ENCODE results near the gene KIF24.
"Not testable (repeated sequence)": the region's sequence is repeated elsewhere in the genome, so short reads cannot be mapped to it uniquely, and the experiment has no call there.

KIF24 gene

GRCh38 chr9:34365282-34365681 lies 36.2 kb upstream of the KIF24 start:
- no peak for DNase-seq

DNA sequence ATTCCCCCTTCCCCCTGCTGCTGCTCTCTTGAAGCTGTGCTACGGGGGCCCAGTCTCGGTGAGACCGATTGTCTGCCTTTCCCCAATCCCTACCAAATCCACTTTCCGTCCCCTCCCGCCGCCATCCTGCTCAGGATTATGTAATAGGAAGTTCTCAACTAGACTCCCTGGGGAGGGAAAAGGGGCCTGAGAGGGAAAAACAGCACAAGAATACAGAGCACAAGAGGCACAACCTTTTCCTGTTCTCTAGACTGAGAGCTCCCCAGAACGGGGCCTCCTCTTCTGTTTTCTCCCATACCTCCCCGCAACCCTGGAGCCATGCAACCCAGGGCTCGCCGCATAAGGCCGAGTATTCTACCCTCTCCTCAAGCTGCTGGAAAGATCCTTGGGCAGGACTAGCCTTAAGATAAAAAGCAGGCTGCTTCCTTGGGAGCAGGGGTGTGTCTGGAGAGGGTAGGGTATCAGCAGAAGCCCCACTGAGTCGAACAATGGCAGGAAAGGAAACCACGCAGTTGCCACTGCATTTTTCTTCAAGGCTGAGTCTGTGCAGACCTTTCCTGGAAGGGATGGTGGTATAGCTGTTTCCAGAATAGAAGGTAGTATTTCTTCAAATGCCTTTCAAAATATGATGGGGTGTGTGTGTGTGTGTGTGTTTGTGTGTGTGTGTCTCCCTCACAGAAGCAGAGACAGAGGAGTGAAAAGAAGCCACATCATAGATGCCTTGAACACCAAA lies 34.7 kb upstream of the KIF24 start:
- DNase-seq = no peak

DNA sequence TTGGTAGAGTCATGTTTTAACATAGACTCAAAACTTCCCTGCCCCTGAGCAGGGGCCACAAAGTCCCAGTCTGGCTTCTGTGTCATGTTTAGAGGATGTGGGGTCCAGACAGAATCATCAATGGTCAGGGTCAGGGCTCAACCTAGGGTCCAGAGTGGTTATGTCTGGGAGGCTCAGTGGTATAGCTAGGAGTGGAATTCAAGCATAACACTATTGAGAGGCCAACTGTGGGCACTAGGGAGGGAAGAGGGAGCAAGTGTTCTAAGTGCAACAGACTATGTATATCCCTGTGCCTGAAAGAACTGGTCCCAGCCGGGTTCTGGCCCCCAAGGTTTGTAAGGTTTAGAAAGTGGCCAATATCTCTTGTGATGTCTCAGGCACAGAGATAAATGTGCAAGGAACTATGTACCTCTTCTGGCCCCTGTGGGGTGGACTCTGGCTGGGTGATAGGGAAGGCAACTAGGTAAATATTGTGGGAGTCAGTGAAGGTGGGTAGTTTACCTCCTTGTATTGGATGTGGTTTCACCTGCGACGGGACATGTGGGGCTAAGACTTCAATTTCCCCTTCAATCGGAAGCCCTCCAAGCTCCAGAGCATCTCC lies 33.6 kb upstream of the KIF24 start:
- DNase-seq = no peak

DNA sequence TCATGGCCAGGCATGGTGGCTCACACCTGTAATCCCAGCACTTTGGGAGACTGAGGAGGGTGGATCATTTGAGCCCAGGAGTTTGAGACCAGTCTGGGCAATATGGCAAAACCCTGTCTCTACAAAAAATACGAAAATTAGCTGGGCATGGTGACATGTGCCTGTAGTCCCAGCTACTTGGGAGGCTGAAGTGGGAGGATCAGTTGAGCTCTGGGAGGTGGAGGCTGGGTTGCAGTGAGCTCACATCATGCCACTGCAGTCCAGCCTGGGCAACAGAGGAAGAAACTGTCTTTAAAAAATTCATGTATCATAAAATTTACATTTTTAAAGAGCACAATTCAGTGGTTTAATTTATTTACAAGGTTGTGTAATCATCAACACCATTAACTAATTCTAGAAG lies 23.9 kb upstream of the KIF24 start:
- not testable (repeated sequence) for DNase-seq

- not testable (repeated sequence) for DNase-seq
Measured at GRCh38 chr9:34352122-34352652, 23.1 kb upstream of the KIF24 start.

- DNase-seq = no peak
Measured at GRCh38 chr9:34349324-34349723, 20.3 kb upstream of the KIF24 start.

- no peak for DNase-seq
Measured at GRCh38 chr9:34347800-34348158, 18.7 kb upstream of the KIF24 start.

DNA sequence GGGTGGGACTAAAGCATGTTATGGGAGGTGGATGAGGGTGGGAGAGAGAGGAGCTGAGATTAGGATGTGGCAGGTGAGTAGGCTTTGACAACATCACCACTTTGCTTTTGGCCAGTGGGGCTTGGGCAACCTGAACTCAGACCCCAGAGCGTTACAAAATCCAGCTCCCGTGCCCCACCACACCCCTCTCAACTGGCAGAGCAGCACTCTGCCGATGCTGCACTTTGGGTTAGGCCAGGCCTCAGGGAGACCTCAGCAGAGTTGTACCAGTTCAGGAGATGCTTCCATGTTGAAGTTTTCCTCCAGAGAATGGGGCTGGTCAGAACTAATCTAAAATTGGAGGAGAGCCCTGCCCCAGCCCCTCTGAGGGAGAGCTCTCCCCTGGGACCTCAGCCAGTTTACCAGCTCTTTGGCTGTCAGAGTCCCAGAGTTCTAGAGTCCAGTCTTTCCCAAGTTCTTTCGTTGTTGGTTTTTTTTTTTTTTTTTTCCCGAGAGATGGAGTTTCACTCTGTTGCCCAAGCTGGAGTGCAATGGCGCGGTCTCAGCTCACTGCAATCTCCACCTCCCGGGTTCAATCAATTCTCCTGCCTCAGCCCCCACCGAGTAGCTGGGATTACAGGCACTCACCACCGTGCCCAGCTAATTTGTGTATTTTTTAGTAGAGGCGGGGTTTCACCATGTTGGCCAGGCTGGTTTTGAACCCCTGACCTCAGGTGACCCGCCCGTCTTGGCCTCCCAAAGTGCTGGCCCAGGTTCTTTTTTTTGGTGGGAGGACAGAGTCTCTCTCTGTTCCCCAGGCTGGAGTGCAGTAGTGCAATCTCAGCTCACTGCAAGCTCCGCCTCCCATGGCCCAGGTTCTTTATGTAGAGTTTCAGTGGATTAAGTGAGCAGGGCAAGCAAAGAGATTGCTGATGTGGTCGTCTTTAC lies 18.1 kb upstream of the KIF24 start:
- no peak for DNase-seq

DNA sequence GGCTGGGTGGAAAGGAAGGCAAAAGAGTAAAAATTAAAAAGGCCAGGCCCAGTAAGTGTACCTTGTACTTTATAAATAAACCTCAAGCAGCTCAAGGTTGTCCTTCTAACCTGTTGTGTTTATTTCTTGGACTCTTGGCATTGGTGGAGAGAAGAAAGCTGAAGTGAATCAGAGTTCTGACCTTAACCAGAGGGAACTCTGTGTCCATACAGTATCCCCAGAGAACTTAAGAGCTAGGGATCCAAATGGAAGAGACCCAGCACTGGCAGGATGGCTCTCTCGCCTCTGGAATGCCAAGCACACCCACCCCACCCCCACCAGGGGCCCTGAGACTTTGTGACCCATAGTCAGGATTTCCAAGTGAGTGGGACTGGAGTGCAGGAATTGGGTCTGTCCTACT lies 14.5 kb upstream of the KIF24 start:
- DNase-seq = no peak

GRCh38 chr9:34343090-34343489 lies 14.0 kb upstream of the KIF24 start:
- no peak for DNase-seq

- no peak for DNase-seq
Measured at GRCh38 chr9:34341659-34342295, 12.7 kb upstream of the KIF24 start.

DNA sequence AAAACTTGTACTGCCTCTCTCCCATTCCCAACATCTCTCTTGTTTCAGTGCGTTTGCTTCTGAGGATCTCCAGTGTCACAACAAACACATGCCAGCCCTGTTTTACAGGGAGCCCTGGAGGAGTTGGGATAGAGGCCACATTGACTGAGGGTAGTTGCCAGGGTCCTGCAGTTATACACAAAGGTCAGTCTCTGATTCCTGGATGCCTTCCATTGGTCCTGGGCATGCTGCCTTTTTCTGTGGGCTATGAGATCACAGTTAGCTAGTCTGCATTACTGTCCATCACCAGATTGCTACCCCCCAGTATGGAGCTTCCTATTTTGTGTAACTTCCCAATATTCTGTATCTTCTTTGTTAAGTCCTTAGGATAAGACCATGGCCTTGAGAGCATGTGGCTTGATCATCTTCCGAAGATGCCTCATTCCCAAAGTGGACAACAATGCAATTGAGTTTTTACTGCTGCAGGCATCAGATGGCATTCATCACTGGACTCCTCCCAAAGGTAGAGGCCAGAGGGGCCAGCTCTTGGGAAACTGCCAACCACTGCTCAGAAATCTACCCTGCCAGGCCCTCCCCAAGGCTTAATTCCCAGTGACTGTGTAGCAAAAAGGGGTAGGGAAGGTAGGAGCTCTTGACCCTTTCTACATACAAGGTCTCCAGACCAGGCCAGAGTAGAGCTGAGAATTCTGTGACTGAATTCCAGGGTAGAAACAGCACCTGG lies 9.8 kb upstream of the KIF24 start:
- no peak for DNase-seq

DNA sequence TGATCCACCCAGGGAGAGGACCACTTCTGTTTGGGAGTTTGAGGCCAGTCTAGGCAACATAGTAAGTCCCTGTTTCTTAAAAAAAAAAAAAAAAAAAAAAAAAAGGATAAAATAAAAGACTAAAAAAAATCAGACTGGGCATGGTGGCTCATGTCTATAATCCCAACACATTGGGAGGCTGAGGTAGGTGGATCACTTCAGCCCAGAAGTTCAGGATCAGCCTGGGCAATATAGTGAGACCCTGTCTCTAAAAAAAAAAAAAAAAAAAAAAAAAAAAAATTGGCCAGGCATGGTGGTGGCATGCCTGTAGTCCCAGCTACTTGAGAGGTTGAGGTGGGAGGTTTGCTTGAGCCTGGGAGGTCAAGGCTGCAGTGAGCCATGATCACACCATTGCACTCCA lies 9.0 kb upstream of the KIF24 start:
- DNase-seq = not testable (repeated sequence)

- no peak for DNase-seq
Measured at GRCh38 chr9:34337403-34337802, 8.3 kb upstream of the KIF24 start.

DNA sequence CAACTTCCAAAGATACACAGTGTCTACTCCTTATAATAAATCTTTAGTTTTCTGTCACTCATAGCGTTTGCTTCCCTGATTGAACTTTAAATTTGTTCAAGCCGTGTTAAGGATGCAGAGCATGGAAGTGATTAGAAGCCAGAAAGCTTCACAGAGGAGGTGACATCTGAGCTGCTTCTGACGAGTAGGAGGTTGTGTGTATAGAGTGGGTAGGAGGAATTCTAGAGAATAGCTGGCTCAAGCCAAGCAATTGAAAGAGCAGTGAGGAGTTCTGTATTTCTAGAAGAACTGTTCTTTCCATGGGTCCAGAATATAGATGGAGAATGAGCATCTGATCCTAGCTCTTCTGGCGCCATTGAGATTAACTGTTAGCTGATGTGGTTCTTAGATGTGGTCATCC lies 6.3 kb upstream of the KIF24 start:
- no peak for DNase-seq

- no peak for DNase-seq
Measured at GRCh38 chr9:34334916-34335315, 5.8 kb upstream of the KIF24 start.

- no peak for DNase-seq
Measured at GRCh38 chr9:34334337-34334824, 5.3 kb upstream of the KIF24 start.

GRCh38 chr9:34333836-34334235 lies 4.8 kb upstream of the KIF24 start:
- no peak for DNase-seq

- DNase-seq = no peak
Measured at GRCh38 chr9:34332076-34332964, 3.3 kb upstream of the KIF24 start.

DNA sequence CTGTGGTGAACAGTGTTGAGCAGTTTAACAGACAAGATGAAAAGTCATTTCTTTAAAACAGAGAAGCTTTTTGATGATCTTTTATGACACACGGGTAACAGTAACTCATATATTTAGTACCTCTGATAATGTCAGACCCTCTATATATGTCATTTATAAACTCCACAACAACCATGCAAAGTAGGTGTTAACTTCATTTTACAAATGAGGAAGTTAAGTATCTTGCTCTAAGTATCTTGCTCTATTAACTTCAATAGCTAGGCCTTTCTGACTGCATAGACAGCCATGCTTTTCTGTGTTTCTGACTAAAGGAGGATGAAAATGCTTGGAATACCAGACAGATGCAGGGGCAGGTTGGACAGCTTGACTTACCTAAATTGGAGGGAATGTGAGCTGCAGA lies 2.1 kb upstream of the KIF24 start:
- no peak for DNase-seq

DNA sequence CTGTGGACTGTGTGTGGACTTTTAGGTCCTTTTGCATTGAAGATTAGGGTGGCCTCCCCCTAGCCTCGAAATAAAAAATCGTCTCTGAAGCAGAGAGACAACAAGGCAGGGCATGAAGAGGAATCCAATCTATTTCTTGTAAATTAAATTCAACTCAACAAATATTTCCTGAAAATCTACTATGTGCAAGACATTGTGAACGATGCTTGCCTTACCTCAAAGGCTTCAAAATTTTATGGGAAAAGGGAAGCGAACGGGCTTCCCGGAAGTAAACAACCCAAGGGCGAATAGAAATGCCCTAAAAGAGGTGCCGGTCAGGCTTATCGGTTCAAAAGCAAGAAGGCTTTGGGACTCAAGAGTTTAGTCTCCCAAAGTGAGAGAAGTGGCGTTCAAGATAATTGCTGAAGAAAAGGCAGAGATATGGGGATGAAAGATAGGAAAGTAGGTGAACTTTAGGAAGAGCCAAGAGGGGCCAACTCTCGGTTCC lies 525 bp downstream of the KIF24 start:
- no peak for DNase-seq
